ENCODE measurements around the gene HAPSTR1.

The HAPSTR1 gene

DNA sequence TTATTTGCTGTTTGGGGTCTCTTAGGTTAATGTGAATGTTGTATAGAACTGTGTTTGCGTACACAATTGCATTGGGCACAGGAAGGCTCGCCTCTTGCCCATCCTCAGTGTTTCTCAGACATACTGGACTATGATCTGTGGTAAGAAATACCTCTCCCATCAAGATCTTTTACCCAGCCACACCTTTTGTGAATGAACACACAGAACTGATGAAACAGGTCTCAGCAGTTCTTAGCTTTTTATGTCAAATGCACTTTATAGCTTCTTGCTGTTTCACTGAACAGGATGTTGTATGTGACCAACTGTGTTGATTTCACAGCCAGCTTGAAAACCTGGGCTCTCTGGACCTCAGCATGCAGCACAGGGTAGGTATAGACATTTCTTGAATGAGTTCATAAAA lies 31.5 kb downstream of the HAPSTR1 start:
- CTCF ChIA-PET, result interaction anchor here (1.0 to 1.9 kb wide), 7 partner anchors 9 to 201 kb away, joined by 3 to 7 read pairs (median 4); no protein-coding TSS in a partner anchor
- DNase-seq (ENCODE audit: extremely low spot score), result no peak
- TF ChIP-seq, protein P1, sequence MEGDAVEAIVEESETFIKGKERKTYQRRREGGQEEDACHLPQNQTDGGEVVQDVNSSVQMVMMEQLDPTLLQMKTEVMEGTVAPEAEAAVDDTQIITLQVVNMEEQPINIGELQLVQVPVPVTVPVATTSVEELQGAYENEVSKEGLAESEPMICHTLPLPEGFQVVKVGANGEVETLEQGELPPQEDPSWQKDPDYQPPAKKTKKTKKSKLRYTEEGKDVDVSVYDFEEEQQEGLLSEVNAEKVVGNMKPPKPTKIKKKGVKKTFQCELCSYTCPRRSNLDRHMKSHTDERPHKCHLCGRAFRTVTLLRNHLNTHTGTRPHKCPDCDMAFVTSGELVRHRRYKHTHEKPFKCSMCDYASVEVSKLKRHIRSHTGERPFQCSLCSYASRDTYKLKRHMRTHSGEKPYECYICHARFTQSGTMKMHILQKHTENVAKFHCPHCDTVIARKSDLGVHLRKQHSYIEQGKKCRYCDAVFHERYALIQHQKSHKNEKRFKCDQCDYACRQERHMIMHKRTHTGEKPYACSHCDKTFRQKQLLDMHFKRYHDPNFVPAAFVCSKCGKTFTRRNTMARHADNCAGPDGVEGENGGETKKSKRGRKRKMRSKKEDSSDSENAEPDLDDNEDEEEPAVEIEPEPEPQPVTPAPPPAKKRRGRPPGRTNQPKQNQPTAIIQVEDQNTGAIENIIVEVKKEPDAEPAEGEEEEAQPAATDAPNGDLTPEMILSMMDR (IDR thresholded peaks at IDR 0.05; ENCODE audit: control extremely low read depth, extremely low read depth, low read depth, missing control alignments), result no peak
- POLR2A ChIA-PET, result interaction anchor here (1.0 kb wide), 1 partner anchor 22 kb away, joined by 5 read pairs; no protein-coding TSS in a partner anchor

DNA sequence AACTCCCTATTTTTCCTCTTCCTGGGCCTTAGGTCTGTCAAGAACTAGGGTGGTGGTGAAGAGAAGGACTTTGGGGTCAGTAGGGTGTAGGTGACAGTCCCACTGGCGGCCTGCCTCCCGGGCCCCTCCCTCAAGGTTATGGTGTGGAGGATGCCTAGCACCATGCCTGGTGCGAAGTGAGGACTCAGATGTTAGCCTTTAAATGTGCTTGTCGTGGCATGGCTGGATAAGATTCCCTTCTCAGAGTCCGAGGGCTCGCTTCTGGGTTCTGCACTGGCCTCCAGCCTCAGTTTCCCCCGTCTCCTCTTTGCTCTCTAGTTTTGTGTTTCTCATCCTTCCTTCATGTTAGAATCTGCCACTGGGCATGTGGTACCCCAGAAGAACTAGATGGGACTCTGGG lies 32.0 kb downstream of the HAPSTR1 start:
- CTCF ChIA-PET, result interaction anchor here (1.3 to 1.9 kb wide), 3 partner anchors 9 to 20 kb away, joined by 4 to 5 read pairs (median 4); no protein-coding TSS in a partner anchor

DNA sequence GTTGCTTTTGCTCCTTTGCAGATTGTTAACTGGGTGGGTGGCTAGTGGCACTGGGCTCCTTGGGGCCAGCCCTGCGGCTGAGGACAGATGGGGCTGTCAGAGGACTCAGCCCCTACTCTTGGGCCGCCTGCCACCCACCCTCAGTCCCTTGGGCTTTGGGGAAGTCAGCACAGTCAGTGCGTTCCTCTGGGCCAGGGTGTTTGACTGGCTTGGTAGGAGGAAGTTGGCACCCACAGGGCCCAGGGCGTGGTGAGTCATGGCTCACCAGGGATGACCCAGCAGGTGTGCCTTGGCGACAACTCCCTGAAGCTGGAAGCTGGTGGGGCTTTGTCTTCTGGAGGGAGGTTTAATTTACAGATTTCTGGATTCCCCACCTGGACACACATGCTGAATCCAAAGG lies 32.4 kb downstream of the HAPSTR1 start:
- TF ChIP-seq, protein P1 (IDR thresholded peaks at IDR 0.05; ENCODE audit: control extremely low read depth, extremely low read depth, low read depth, missing control alignments), result no peak
- ChIA-PET CTCF (interaction anchor here (1.5 kb wide), 1 partner anchor 17 kb away, joined by 5 read pairs; no protein-coding TSS in a partner anchor), POLR2A (no interaction called here)
- no peak for DNase-seq (ENCODE audit: extremely low spot score)

More for the DNA sequence above, 32.0 kb downstream of the HAPSTR1 start:
- TF ChIP-seq, protein P1 (IDR thresholded peaks at IDR 0.05; ENCODE audit: control extremely low read depth, extremely low read depth, low read depth, missing control alignments), result no peak
- POLR2A ChIA-PET, result no interaction called here
- no peak for DNase-seq (ENCODE audit: extremely low spot score)

DNA sequence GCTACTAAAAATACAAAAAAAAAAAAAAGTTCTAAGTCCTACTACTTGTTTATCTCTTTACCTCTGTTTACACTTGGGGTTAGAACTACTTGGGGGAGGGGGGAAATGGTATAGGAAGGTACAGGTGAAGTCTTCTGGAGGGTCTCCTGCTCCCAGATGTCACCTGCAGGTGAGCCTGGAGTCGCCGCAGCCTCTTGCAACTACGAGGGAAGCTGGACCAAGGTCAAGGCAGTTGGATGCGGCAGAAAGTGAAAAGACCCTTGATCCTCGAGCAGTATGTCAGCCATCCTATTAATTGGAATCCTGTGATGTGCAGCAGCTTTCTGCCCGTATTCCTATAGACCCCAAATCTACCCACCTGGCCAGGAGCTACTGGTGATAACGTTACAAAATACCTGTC lies 33.0 kb downstream of the HAPSTR1 start:
- ChIA-PET POLR2A (interaction anchor here (1.0 kb wide), 1 partner anchor 23 kb away, joined by 3 read pairs; no protein-coding TSS in a partner anchor), CTCF (interaction anchor here (1.0 to 2.6 kb wide), 5 partner anchors 11 to 189 kb away, joined by 3 to 12 read pairs (median 5); no protein-coding TSS in a partner anchor)
- no peak for DNase-seq (ENCODE audit: extremely low spot score)
- TF ChIP-seq, protein P1 (IDR thresholded peaks at IDR 0.05; ENCODE audit: control extremely low read depth, extremely low read depth, low read depth, missing control alignments), result no peak

DNA sequence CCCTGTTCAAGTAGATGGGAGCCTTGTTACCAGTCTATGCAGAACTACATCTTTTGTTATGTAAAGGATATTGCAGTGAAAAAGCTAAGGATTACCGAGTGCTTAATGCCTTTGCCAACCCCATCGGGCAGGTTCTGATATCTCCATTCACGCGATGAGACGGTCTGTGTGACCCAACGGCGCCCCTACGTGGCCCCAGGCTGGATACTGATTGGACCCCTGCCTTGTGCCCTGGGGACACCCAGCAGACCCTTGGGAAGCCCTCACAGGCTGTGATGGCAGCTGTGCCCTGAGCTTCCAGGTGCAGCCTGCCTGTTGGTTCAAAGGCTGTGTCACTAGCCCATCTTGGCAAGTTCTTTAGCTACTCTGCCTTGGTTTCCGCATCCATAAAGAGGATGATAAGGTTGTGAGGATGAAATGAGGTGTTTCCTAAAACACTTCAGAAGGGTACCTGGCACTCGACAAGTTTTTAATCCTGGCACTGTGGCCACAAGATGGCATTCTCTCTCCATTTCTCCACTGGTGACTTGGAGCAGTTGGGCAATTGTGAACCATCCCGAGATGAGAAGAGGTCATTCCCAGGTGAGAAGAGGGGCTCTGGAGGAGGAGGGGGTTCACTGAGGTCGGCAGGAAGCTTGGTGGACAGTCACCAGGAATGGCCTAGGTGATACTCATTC lies 33.6 kb downstream of the HAPSTR1 start:
- CTCF ChIA-PET, result interaction anchor here (1.0 to 2.6 kb wide), 6 partner anchors 10 to 189 kb away, joined by 3 to 12 read pairs (median 5); no protein-coding TSS in a partner anchor
- DNase-seq (ENCODE audit: extremely low spot score), result no peak
- POLR2A ChIA-PET, result interaction anchor here (1.0 kb wide), 1 partner anchor 24 kb away, joined by 3 read pairs; no protein-coding TSS in a partner anchor
- TF ChIP-seq, protein P1 (IDR thresholded peaks at IDR 0.05; ENCODE audit: control extremely low read depth, extremely low read depth, low read depth, missing control alignments), result no peak

DNA sequence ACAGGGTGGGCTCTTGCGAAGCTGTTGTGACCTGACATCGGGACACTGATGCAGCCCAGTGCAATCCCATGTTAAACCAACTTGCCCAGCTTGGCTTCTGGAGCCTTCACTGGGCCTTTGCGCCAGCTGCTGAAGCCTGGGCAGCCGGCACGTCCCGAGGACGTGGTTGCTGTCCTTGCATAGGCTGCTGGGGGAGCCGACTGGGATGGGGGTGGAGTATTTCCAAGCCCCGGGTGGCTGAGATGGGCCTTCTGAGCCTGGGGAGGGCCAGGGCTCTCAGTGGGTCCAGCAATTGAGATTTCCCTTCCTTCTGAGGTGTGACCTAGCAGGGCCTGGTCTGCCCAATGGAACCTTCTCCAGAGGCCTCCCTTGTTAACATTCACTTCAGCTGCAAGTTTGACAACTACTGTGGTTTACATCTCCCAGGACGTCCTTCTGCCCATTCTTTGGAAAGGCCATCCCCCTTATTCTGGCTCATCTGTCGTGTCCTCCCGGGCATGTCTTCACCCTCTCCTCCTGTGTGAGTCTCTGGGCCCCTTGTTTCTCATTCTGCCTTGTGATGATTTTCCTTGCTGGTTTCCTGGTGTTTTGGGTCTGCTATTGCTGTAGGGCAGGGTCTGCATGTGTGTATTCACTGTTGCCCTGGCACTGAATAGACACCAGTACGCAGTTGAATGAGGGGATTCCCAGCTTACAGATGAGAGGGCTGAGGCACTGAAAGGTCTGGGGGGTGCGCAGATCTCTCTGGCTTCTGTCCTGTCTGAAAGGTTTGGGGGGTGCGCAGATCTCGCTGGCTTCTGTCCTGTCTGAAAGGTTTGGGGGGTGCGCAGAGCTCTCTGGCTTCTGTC lies 34.4 kb downstream of the HAPSTR1 start:
- TF ChIP-seq, protein P1 (IDR thresholded peaks at IDR 0.05; ENCODE audit: control extremely low read depth, extremely low read depth, low read depth, missing control alignments), result no peak
- CTCF ChIA-PET, result interaction anchor here (0.7 to 3.0 kb wide), 9 partner anchors 9 to 190 kb away, joined by 3 to 20 read pairs (median 5); no protein-coding TSS in a partner anchor
- POLR2A ChIA-PET, result interaction anchor here (0.7 to 1.0 kb wide), 2 partner anchors 25 to 34 kb away, joined by 3 read pairs; partner anchors contain the start of gene HAPSTR1
- no peak for DNase-seq (ENCODE audit: extremely low spot score)
